ENCODE data around the gene COL4A1. TPM values are rescaled to one million over a fixed set of nuclear protein-coding genes. Genes with fewer than 3 reads are reported as not detected.

The COL4A1 gene
- total and polyA plus RNA-seq, 2 experiments from 2014 or later, result 184 to 519 TPM

DNA sequence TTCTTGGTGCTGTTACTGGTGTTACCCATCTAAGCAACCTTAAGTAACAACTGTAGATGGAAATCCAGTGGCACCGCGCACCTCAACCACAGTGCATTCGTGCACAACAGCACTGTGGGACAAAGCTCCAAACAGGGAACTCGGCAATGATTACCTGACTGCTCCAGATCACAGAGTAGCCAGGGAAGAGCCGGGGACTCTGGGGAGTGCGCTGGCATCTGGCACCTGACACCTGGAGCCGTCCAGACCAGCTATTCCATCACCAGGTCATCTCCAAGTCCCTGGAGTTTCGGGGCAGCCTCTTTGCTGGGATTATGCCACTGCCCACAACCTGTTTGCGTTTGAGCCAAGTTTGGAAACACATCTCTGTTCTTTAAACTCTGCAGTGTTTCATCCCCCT is 62.0 kb downstream of the COL4A1 start:
- Histone ChIP-seq H2AFZ (no peak overlapping the region), H3K9ac (no peak overlapping the region), H3K27me3 (replicated peaks; ENCODE audit: insufficient read depth) (no peaks in the 10 kb centered on the region), H3K4me2 (ENCODE audit: unreplicated experiment) (no peak overlapping the region), H3F3A (ENCODE audit: insufficient read depth) (peaks cover 43% of the 10 kb centered on the region), H4K20me1 (ENCODE audit: insufficient read depth) (no peaks in the 10 kb centered on the region), H3K36me3 (ENCODE audit: low read depth) (no peaks in the 10 kb centered on the region), H3K79me2 (ENCODE audit: insufficient read depth) (peaks cover 8% of the 10 kb centered on the region; the same call in 1 of the 2 replicates), H3K4me1 (ENCODE audit: insufficient read depth) (peaks cover 46% of the 10 kb centered on the region), H3K9me3 (ENCODE audit: low read depth) (no peaks in the 10 kb centered on the region), H3K4me3 (no peak overlapping the region), H3K27ac (no peak overlapping the region), H3K9me2 (ENCODE audit: insufficient read depth) (no peaks in the 10 kb centered on the region)
- TF ChIP-seq EZH2 (IDR thresholded peaks at IDR 0.05; ENCODE audit: insufficient read depth, poor library complexity, severe bottlenecking), result no peak
- TF ChIP-seq EZH2phosphoT487 (IDR thresholded peaks at IDR 0.05; ENCODE audit: insufficient read depth, low read depth), result no peak
- WGBS, 2 experiments (ENCODE audit: low coverage in 1 of 2, low lambda C conversion rate in 2 of 2, missing lambda C conversion rate in 2 of 2), result 86 to 88% methylated on average over 9 of the region's 9 CpGs
- in situ Hi-C loops (cut with MboI), result no loop called here
- DNase-seq, result no peak

DNA sequence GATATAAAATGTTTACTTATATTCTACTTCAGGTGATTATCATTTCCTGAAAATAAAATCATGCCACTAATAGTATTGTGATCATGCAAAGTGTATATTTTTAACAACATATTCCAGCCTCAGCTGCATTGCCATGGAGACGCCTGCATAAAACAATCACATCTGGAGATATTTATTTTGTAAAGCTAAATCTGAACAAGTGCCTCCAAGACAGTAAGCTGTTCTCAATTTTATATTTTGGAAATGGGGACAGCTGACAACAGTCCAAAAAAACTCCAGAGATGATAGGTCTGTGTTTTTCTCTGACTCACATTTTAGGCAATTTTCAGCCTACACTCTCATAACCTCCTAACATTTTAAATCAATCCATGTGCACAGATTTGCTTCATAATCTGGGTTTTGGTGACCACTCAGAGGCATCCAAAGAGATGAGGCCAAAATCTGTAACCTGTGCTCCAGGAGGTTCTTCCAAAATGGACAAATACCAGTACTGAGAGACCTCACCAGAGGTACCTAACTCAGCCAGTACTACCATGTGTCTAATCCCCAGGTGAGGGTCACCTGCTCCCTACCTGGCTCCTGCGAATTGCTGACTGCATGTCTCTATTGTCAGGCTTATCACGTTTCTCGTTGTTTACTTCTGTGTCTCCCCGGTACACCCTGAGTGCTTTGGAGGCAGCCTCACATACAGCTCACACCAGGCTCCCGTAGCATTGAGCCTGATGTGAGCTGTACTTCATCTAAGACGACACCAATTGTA is 62.7 kb downstream of the COL4A1 start:
- Histone ChIP-seq H3F3A (ENCODE audit: insufficient read depth) (peaks cover 42% of the 10 kb centered on the region), H2AFZ (no peak overlapping the region), H3K27me3 (replicated peaks; ENCODE audit: insufficient read depth) (no peaks in the 10 kb centered on the region), H3K9ac (no peak overlapping the region), H3K4me2 (ENCODE audit: unreplicated experiment) (peak overlapping the region; percentile 35), H3K9me2 (ENCODE audit: insufficient read depth) (no peaks in the 10 kb centered on the region), H3K79me2 (ENCODE audit: insufficient read depth) (peaks cover 8% of the 10 kb centered on the region; the same call in 1 of the 2 replicates), H3K9me3 (ENCODE audit: low read depth) (no peaks in the 10 kb centered on the region), H3K36me3 (ENCODE audit: low read depth) (no peaks in the 10 kb centered on the region), H3K4me3 (no peak overlapping the region), H3K27ac (peak overlapping the region; percentile 31), H3K4me1 (ENCODE audit: insufficient read depth) (peaks cover 38% of the 10 kb centered on the region), H4K20me1 (ENCODE audit: insufficient read depth) (no peaks in the 10 kb centered on the region)
- peak; percentile 84 for DNase-seq
- TF ChIP-seq EZH2phosphoT487 (IDR thresholded peaks at IDR 0.05; ENCODE audit: insufficient read depth, low read depth) (no peak), EZH2 (IDR thresholded peaks at IDR 0.05; ENCODE audit: insufficient read depth, poor library complexity, severe bottlenecking) (no peak)
- in situ Hi-C loops (cut with MboI), result no loop called here
- 32 to 36% methylated on average over 7 of the region's 7 CpGs for WGBS, 2 experiments (ENCODE audit: low coverage in 1 of 2, low lambda C conversion rate in 2 of 2, missing lambda C conversion rate in 2 of 2)

DNA sequence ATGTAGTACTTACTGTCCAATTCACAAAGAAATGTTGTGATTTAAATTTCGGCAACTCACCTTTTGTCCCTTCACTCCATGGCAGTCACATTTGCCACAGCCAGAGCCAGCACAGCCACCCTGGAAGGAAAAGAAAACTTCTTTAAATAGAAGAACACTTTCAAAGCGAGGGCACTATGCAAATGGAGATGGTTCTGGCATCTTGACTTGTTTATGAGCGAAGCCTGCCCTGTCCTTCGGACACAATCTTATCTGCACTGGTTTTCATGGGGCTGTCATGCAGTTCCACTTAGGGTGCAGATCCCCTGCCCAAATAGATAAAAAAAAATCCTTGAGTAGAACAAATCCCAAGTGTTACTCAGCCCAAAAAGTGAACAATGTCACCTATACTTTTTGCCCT is 64.3 kb downstream of the COL4A1 start:
- no peaks in the 10 kb centered on the region for H3K36me3 ChIP-seq (ENCODE audit: low read depth)
- no peak overlapping the region for H3K27ac ChIP-seq
- WGBS, 2 experiments (ENCODE audit: low coverage in 1 of 2, low lambda C conversion rate in 2 of 2, missing lambda C conversion rate in 2 of 2), result 96 to 97% methylated on average over 4 of the region's 4 CpGs
- no peaks in the 10 kb centered on the region for H3K9me2 ChIP-seq (ENCODE audit: insufficient read depth)
- no peak overlapping the region for H3K4me3 ChIP-seq
- no peak overlapping the region for H2AFZ ChIP-seq
- no peaks in the 10 kb centered on the region for H4K20me1 ChIP-seq (ENCODE audit: insufficient read depth)
- TF ChIP-seq EZH2phosphoT487 (IDR thresholded peaks at IDR 0.05; ENCODE audit: insufficient read depth, low read depth) (no peak), EZH2 (IDR thresholded peaks at IDR 0.05; ENCODE audit: insufficient read depth, poor library complexity, severe bottlenecking) (no peak)
- H3K79me2 ChIP-seq (ENCODE audit: insufficient read depth), result peaks cover 8% of the 10 kb centered on the region; the same call in 1 of the 2 replicates
- no peak for DNase-seq
- no peaks in the 10 kb centered on the region for H3K27me3 ChIP-seq (replicated peaks; ENCODE audit: insufficient read depth)
- H3K9me3 ChIP-seq (ENCODE audit: low read depth), result no peaks in the 10 kb centered on the region
- H3K4me1 ChIP-seq (ENCODE audit: insufficient read depth), result peaks cover 36% of the 10 kb centered on the region
- H3K9ac ChIP-seq, result no peak overlapping the region
- in situ Hi-C loops (cut with MboI), result no loop called here
- H3K4me2 ChIP-seq (ENCODE audit: unreplicated experiment), result no peak overlapping the region
- H3F3A ChIP-seq (ENCODE audit: insufficient read depth), result peaks cover 43% of the 10 kb centered on the region; the same call in 1 of the 2 replicates

DNA sequence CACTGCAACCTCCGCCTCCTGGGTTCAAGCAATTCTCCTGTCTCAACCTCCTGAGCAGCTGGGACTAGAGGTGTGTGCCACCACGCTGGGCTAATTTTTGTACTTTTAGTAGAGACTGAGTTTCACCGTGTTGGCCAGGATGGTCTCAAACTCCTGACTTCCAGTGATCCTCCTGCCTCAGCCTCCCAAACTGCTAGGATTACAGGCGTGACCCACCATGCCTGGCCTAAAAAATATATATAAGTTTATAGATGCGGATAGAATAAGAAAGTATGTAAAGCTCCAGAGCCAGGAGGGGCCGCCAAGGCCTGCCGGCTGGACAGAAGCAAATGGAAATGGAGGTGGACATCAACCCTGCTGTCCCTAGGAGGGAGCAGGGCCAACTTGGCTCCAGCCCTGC is 66.0 kb downstream of the COL4A1 start:
- no peaks in the 10 kb centered on the region for H4K20me1 ChIP-seq (ENCODE audit: insufficient read depth)
- H3K27me3 ChIP-seq (replicated peaks; ENCODE audit: insufficient read depth), result no peaks in the 10 kb centered on the region
- no peak overlapping the region for H3K27ac ChIP-seq
- TF ChIP-seq EZH2 (IDR thresholded peaks at IDR 0.05; ENCODE audit: insufficient read depth, poor library complexity, severe bottlenecking) (no peak), EZH2phosphoT487 (IDR thresholded peaks at IDR 0.05; ENCODE audit: insufficient read depth, low read depth) (no peak)
- H3K9ac ChIP-seq, result no peak overlapping the region
- H3K9me3 ChIP-seq (ENCODE audit: low read depth), result no peaks in the 10 kb centered on the region
- H3K4me1 ChIP-seq (ENCODE audit: insufficient read depth), result peaks cover 22% of the 10 kb centered on the region
- H3K4me2 ChIP-seq (ENCODE audit: unreplicated experiment), result no peak overlapping the region
- H3K4me3 ChIP-seq, result no peak overlapping the region
- no peaks in the 10 kb centered on the region for H3K9me2 ChIP-seq (ENCODE audit: insufficient read depth)
- 95 to 98% methylated on average over 7 of the region's 7 CpGs for WGBS, 2 experiments (ENCODE audit: low coverage in 1 of 2, low lambda C conversion rate in 2 of 2, missing lambda C conversion rate in 2 of 2)
- DNase-seq, result no peak
- H3F3A ChIP-seq (ENCODE audit: insufficient read depth), result peaks cover 29% of the 10 kb centered on the region; the same call in 1 of the 2 replicates
- H3K79me2 ChIP-seq (ENCODE audit: insufficient read depth), result peaks cover 8% of the 10 kb centered on the region; the same call in 1 of the 2 replicates
- no peaks in the 10 kb centered on the region for H3K36me3 ChIP-seq (ENCODE audit: low read depth)
- in situ Hi-C loops (cut with MboI), result no loop called here
- no peak overlapping the region for H2AFZ ChIP-seq

Data from GM23248 (cell line).